MCF 10A (cell line): ENCODE measurements around the gene PFDN2. TPM values are rescaled to one million over a fixed set of nuclear protein-coding genes. Genes with fewer than 3 reads are reported as not detected.
"Not testable (repeated sequence)": the region's sequence is repeated elsewhere in the genome, so short reads cannot be mapped to it uniquely, and the experiment has no call there.

Source experiments
- BruUV-seq: library from RNA; stranded (reverse); fragments of 400-500 nt; replicated peaks from 2 replicates; lab custom pipeline; 2021; lab: Mats Ljungman, UMichigan
- CTCF ChIA-PET: fragments of 300-600 bp; sonication (Branson Sonifier 250); formaldehyde crosslinking; extraction: SDS; loops from one replicate; lab custom pipeline; 2021; ENCODE audit warnings: antibody characterized with exemption, inconsistent platforms; lab: Yijun Ruan, JAX
- POLR2A ChIA-PET: fragments of 300-600, 350-650 bp; sonication (Branson Sonifier 250); formaldehyde crosslinking; extraction: SDS; loops from one replicate; lab custom pipeline; 2020; ENCODE audit warnings: antibody characterized with exemption, inconsistent platforms; lab: Yijun Ruan, JAX
- DNase-seq: peaks from one replicate; pipeline ENCODE4 v3.0.0-alpha.2; 2018; ENCODE audit not compliant: unreplicated experiment
- H3K27ac Mint-ChIP-seq: one replicate; pipeline ENCODE4 v1.8.0; 2022; ENCODE audit warnings: mild to moderate bottlenecking, low read depth, mixed read lengths; ENCODE audit not compliant: unreplicated experiment
- H3K27me3 Mint-ChIP-seq: one replicate; pipeline ENCODE4 v1.8.0; 2022; ENCODE audit warnings: mixed read lengths; ENCODE audit not compliant: insufficient read depth, unreplicated experiment
- H3K36me3 Mint-ChIP-seq: one replicate; pipeline ENCODE4 v1.8.0; 2022; ENCODE audit warnings: mild to moderate bottlenecking, moderate library complexity, mixed read lengths; ENCODE audit not compliant: insufficient read depth, unreplicated experiment
- H3K4me1 Mint-ChIP-seq: one replicate; pipeline ENCODE4 v1.8.0; 2022; ENCODE audit warnings: mixed read lengths; ENCODE audit not compliant: insufficient read depth, unreplicated experiment
- H3K4me3 Mint-ChIP-seq: one replicate; pipeline ENCODE4 v1.8.0; 2022; ENCODE audit warnings: mild to moderate bottlenecking, moderate library complexity, mixed read lengths; ENCODE audit not compliant: unreplicated experiment
- H3K9me3 Mint-ChIP-seq: one replicate; pipeline ENCODE4 v1.8.0; 2022; ENCODE audit warnings: mixed read lengths; ENCODE audit not compliant: unreplicated experiment
- intact Hi-C: fragments of 100-400 bp; cut with micrococcal nuclease; formaldehyde crosslinking; loops from 2 replicates; pipeline ENCODE4 v1.14.1; 2022
- total RNA-seq: library from RNA; stranded (reverse); gene quantifications from 2 replicates; pipeline ENCODE4 v1.2.3, GENCODE V29; 2022
- TF ChIP-seq, protein P1 (sequence below): fragments of 200-600 bp; IDR thresholded peaks from one replicate; pipeline ENCODE4 v1.8.0; 2022; ENCODE audit warnings: antibody characterized with exemption, mild to moderate bottlenecking; ENCODE audit not compliant: unreplicated experiment

PFDN2 gene
- total RNA-seq, 1 experiment from 2014 or later = 514 TPM

DNA sequence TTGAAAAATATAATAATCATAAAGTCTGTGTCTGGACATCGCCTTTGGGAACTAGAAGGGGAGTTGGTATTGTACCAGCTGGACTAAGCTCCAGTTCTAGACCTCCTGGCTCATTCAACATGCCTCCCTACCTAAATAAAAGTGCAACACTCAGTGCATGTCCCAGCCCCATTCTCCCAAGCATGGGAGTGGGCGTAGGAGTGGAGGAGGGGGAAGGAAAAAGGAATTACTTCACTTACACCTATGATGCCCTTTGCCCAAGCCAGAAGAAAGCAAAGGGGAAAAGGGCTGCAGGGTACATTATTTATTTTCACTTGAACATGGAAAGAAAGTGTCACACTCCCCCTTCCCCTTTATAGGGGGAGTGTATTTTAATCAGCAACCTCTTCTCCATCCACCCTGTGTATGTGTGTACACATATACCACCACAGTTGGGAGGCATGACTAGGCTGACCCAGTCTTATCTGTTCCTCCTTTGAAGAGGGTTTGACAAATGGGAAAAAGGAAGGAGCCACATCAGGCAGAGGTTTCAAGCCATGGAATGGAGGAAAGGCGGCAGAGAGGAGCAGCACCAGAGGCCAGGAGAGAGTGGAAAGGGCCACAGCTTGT is 3.3 kb upstream of the PFDN2 start:
- TF ChIP-seq, protein P1, sequence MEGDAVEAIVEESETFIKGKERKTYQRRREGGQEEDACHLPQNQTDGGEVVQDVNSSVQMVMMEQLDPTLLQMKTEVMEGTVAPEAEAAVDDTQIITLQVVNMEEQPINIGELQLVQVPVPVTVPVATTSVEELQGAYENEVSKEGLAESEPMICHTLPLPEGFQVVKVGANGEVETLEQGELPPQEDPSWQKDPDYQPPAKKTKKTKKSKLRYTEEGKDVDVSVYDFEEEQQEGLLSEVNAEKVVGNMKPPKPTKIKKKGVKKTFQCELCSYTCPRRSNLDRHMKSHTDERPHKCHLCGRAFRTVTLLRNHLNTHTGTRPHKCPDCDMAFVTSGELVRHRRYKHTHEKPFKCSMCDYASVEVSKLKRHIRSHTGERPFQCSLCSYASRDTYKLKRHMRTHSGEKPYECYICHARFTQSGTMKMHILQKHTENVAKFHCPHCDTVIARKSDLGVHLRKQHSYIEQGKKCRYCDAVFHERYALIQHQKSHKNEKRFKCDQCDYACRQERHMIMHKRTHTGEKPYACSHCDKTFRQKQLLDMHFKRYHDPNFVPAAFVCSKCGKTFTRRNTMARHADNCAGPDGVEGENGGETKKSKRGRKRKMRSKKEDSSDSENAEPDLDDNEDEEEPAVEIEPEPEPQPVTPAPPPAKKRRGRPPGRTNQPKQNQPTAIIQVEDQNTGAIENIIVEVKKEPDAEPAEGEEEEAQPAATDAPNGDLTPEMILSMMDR = no peak
- H3K4me3 Mint-ChIP-seq = no peak overlapping the region
- ChIA-PET CTCF (interaction anchor here (0.5 to 1.5 kb wide), 11 partner anchors 18 to 398 kb away, joined by 3 to 5 read pairs (median 3); no protein-coding TSS in a partner anchor), POLR2A (interaction anchor here (1.1 to 2.2 kb wide), 5 partner anchors 16 to 169 kb away, joined by 4 to 17 read pairs (median 4); partner anchors contain the start of gene F11R)
- peaks cover 78% of the 10 kb centered on the region for H3K36me3 Mint-ChIP-seq
- H3K4me1 Mint-ChIP-seq = peaks cover 30% of the 10 kb centered on the region
- DNase-seq = no peak
- H3K9me3 Mint-ChIP-seq = no peaks in the 10 kb centered on the region
- no peaks in the 10 kb centered on the region for H3K27me3 Mint-ChIP-seq
- no peak overlapping the region for H3K27ac Mint-ChIP-seq
- BruUV-seq = no TSS peak
- intact Hi-C loops = no loop called here

DNA sequence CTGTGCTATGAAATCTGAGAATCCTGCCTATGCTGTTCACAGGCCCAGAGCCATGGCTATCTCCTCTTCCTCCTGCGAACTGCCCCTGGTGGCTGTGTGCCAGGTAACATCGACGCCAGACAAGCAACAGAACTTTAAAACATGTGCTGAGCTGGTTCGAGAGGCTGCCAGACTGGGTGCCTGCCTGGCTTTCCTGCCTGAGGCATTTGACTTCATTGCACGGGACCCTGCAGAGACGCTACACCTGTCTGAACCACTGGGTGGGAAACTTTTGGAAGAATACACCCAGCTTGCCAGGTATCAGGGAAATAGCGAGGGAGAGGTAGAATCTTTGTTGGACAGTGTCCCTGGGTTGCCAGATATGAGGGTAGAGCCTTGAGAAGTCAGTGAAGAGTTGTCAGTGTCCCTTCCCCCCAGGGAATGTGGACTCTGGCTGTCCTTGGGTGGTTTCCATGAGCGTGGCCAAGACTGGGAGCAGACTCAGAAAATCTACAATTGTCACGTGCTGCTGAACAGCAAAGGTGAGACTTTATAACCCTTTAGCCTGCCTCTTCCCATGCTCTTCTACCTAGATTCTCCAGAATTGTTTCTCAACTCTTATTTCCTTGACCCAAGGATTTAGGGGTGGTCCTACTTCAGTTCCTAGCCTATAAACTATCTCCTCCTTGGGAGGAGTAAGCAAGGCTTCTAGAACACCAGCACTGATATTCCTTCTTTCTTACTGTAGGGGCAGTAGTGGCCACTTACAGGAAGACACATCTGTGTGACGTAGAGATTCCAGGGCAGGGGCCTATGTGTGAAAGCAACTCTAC is 1.5 kb upstream of the PFDN2 start:
- no peaks in the 10 kb centered on the region for H3K27me3 Mint-ChIP-seq
- peak; percentile 90 for DNase-seq
- ChIA-PET CTCF (interaction anchor here (0.6 to 2.5 kb wide), 7 partner anchors 14 to 58 kb away, joined by 3 to 6 read pairs (median 4); no protein-coding TSS in a partner anchor), POLR2A (interaction anchor here (0.9 to 6.9 kb wide), 9 partner anchors 22 to 174 kb away, joined by 4 to 112 read pairs (median 29); partner anchors contain the start of genes F11R, KLHDC9, PPOX and UFC1)
- H3K27ac Mint-ChIP-seq = peak overlapping the region; percentile 95
- intact Hi-C loops = loop anchor here (2.0 kb wide), 1 partner anchor 48 kb away; the partner anchor contains the start of gene PPOX
- no peaks in the 10 kb centered on the region for H3K9me3 Mint-ChIP-seq
- TF ChIP-seq, protein P1 = peak; percentile 43
- peaks cover 39% of the 10 kb centered on the region for H3K4me1 Mint-ChIP-seq
- BruUV-seq = no TSS peak
- H3K36me3 Mint-ChIP-seq = peaks cover 76% of the 10 kb centered on the region
- peak overlapping the region; percentile 97 for H3K4me3 Mint-ChIP-seq

DNA sequence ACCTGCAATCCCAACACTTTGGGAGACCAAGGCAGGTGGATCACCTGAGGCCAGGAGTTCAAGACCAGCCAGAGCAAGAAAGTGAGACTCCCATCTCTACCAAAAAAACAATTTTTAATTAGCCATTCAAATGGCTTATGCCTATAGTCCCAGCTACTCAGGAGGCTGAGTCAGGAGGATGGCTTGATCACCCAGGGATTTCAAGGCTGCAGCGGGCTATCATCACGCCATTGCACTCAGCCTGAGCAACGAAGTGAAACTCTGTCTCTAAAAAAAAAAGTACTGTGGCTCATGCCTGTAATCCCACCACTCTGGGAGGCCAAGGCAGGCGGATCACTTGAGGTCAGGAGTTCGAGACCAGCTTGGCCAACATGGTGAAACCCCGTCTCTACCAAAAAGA is 1.9 kb downstream of the PFDN2 start:
- H3K4me1 Mint-ChIP-seq = peaks cover 57% of the 10 kb centered on the region
- H3K36me3 Mint-ChIP-seq = peaks cover 54% of the 10 kb centered on the region
- H3K27me3 Mint-ChIP-seq, DNase-seq, H3K9me3 Mint-ChIP-seq, BruUV-seq: not testable (repeated sequence)
- ChIA-PET CTCF (interaction anchor here (0.6 to 4.6 kb wide), 7 partner anchors 18 to 86 kb away, joined by 3 to 30 read pairs (median 7); partner anchors contain the start of genes KLHDC9 and PPOX), POLR2A (interaction anchor here (0.7 to 6.9 kb wide), 11 partner anchors 10 to 401 kb away, joined by 3 to 112 read pairs (median 12); partner anchors contain the start of genes B4GALT3, F11R, PPOX and USP21)
- peak overlapping the region; percentile 88 for H3K27ac Mint-ChIP-seq
- intact Hi-C loops = loop anchor here (1.0 kb wide), 2 partner anchors 16 to 42 kb away; partner anchors contain the start of gene DEDD
- H3K4me3 Mint-ChIP-seq = peak overlapping the region; percentile 97

DNA sequence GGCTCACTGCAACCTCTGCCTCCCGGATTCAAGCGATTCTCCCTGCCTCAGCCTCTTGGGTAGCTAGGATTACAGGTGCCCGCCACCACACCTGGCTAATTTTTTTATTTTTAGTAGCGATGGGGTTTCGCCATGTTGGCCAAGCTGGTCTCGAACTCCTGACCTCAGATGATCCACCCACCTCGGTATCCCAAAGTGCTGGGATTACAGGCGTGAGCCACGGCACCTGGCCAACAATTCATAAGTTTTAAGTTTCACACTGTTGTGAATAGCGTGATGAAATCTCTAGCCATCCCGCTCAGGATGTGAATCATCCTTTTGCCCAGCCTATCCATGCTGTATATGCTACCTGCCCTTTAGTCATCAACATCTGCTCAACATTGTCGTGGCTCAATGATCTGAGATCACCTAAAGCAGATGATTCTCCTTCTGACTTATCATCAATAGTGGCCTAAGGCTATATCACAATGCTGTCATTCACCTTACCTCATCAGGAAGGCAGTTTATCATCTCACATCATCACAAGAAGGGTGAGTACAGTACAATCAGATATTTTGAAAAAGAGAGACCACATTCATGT is 2.6 kb downstream of the PFDN2 start:
- peak overlapping the region; percentile 88 for H3K27ac Mint-ChIP-seq
- peaks cover 49% of the 10 kb centered on the region for H3K36me3 Mint-ChIP-seq
- no peaks in the 10 kb centered on the region for H3K9me3 Mint-ChIP-seq
- ChIA-PET CTCF (interaction anchor here (0.6 to 4.6 kb wide), 6 partner anchors 17 to 90 kb away, joined by 3 to 30 read pairs (median 6); partner anchors contain the start of gene KLHDC9), POLR2A (interaction anchor here (0.6 to 6.9 kb wide), 16 partner anchors 9 to 400 kb away, joined by 3 to 112 read pairs (median 4); partner anchors contain the start of genes B4GALT3, F11R, PPOX and TSTD1)
- peaks cover 55% of the 10 kb centered on the region for H3K4me1 Mint-ChIP-seq
- H3K27me3 Mint-ChIP-seq = no peaks in the 10 kb centered on the region
- TF ChIP-seq, protein P1 = no peak
- intact Hi-C loops = loop anchor here (1.0 kb wide), 2 partner anchors 17 to 41 kb away; partner anchors contain the start of gene DEDD
- H3K4me3 Mint-ChIP-seq = peak overlapping the region; percentile 97
- BruUV-seq = no TSS peak
- peak; percentile 99 for DNase-seq
